Measurements from ENCODE around the gene SLC38A4.

DNA sequence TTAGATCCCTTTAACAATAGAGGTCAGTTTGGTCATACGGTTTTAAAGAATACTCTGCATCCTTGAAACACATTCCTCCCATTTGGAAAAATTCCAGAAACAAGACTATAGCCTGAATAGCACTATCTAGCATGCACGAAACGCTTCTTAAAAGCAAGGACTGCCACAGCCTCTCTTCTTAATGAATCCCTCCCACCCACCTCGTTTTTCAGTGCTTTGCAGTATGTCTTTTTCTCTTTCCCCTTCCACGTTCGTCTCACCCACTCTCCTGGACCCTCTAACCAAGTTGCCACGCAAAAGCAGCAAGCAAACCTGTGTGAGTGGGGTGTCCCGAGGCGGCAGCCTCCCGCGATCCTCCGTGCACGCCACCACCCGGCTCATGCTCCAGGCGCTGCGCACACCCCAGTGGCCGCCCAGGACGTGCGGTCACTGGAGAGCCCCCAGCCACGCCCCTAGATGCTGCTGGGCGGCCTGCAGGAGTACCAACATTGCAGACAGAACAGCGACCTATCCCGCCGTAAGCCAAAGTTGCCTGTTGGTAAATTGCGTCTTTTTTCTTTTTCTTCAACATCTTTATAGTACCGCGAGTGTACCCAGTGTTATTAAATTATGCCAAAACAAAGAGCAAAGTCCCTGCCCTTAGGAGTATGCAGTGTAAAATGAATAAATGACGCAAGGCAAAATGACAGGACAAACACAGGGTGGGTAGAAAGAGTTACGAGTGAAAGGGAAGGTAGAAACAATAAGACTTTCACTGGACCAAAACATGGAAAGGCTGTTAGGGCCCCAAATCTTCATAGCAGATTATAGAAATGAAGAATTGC lies at the start of gene SLC38A4:
- TF ChIP-seq, protein P1, sequence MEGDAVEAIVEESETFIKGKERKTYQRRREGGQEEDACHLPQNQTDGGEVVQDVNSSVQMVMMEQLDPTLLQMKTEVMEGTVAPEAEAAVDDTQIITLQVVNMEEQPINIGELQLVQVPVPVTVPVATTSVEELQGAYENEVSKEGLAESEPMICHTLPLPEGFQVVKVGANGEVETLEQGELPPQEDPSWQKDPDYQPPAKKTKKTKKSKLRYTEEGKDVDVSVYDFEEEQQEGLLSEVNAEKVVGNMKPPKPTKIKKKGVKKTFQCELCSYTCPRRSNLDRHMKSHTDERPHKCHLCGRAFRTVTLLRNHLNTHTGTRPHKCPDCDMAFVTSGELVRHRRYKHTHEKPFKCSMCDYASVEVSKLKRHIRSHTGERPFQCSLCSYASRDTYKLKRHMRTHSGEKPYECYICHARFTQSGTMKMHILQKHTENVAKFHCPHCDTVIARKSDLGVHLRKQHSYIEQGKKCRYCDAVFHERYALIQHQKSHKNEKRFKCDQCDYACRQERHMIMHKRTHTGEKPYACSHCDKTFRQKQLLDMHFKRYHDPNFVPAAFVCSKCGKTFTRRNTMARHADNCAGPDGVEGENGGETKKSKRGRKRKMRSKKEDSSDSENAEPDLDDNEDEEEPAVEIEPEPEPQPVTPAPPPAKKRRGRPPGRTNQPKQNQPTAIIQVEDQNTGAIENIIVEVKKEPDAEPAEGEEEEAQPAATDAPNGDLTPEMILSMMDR (IDR thresholded peaks at IDR 0.05; ENCODE audit: low read length): no peak
- no peak for TF ChIP-seq EZH2 (optimal IDR thresholded peaks at IDR 0.05; ENCODE audit: low read depth, low read length)
- TF ChIP-seq EZH2phosphoT487 (IDR thresholded peaks at IDR 0.05; ENCODE audit: low read length): no peak
